GM21723 (cell line): ENCODE measurements around the gene RARA.
A peak's percentile ranks its signal among the peaks of the same experiment; 100 is the strongest.

Experiments used
- ATAC-seq: cut with Tn5 transposase; IDR thresholded peaks from one replicate; pipeline ENCODE4 v1.9.1; 2021; ENCODE audit warnings: mild to moderate bottlenecking, moderate library complexity; ENCODE audit not compliant: unreplicated experiment

RARA gene

DNA sequence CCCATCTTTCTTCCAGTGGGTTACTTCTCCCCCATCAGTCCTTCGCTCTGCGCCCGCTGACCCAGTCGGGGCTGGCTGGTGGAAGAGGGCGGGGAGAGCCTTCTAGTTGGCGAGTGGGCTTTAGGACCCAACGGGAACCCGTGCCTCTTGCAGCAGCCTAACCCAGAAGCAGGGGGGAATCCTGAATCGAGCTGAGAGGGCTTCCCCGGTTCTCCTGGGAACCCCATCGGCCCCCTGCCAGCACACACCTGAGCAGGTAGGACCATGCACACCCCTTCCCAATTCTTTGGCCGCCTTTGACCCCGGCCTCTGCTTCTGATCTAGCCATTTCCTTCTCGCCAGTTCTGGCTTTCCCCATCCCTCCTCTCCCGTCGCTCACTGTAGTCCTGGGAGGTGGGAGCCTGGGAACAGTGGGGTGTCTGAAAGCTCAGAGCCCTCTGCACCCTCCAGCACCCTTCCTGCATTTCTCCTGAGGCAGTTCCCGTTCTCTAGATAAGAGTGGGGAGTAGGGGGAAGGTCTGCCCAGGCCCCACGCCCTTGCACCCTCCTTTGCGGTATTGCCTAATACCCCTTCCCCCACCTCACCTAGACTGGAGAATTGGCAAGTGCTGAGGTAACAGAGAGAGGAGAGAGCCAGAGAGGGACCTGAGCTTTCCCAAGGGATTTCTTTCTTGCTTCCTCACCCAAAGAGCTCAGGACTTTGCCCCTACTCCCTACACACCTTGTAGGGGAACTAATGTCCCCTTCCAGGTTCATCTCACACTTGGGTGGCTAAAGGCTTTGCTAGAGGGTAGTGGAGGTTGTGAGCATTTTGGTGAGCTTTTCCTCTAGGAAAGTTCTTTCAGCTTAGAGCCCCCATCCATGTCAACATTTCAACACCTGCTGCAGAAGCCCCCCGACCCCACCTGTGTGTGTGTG is at the start of gene RARA:
TSS of gene RARA (plus strand) at position 150 of the 918 bp plus-strand sequence. CDS start 22,039 bp downstream, outside the sequence.
- no peak for ATAC-seq

- no peak for ATAC-seq
These were observed 49.5 kb upstream of the RARA start for GRCh38 chr17:40259505-40259904.

GRCh38 chr17:40260528-40260927 is 48.5 kb upstream of the RARA start:
- ATAC-seq = no peak

GRCh38 chr17:40264458-40265185 is 44.4 kb upstream of the RARA start:
- no peak for ATAC-seq

- no peak for ATAC-seq
These were observed 43.6 kb upstream of the RARA start for GRCh38 chr17:40265337-40265736.

GRCh38 chr17:40266882-40267281 is 42.1 kb upstream of the RARA start:
- ATAC-seq = no peak

DNA sequence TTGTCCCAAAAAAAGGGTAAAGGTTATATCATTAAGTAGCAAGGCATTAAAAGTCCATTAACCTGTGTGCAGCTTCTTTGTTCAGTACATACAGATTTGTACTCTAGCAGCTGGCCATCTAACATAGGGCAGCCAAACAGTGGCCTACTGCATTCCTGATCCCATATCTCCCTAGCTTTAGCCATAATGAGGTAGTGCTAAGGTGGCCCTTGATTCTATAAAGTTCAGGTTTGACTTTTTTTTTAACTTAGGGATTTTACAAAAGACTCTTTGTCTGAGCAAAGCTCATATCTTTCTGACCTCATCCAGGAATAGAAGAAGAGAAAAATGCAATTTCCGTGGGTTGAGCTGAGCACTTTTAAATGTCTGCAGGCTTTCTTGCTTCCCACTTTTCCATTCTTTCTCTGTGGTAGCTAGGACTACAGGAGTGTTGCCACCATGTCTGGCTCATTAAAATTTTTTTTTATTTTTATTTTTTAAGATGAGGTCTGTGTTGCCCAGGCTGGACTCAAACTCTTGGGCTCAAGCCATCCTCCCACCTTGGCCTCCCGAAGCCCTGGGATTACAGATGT is 40.8 kb upstream of the RARA start:
- ATAC-seq = no peak

DNA sequence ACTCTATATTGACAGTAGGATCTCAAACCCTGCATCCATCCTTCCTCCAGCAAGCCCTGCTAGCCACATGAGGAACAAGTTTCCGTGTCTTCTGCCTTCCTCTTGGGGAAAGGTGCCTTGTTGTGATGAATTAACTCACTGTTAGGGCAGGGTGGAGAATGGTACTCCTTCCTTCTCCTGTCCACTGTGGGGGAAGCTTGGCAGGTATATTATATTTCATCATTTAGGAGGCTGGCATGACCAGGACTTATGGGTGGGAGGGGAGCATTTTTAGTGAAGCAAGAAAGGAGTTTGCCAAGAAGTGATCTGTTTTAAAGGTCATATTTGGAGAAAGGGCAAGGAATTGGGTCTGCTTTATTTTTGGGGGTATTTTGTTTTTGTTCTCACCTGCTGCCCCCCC is 30.6 kb upstream of the RARA start:
- no peak for ATAC-seq

DNA sequence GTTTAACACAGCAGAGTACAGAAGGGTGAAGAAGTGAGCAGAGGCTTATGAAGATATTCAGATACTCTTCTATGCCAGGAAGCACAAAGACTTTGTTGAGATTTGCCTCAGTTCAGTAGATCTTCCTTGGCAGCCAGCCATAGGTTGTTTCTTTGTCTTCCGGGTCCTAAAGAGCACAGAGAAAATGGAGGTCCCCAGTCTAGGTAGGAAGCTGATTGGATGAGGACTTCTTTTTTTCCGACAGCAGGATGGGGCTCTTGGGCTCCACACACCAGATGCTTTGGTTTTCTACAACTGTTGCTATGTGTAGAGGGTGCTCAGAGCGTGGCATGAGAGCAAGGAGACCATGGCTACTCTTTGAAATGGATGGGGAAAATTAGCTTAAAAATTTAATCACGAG is 29.6 kb upstream of the RARA start:
- ATAC-seq = no peak

DNA sequence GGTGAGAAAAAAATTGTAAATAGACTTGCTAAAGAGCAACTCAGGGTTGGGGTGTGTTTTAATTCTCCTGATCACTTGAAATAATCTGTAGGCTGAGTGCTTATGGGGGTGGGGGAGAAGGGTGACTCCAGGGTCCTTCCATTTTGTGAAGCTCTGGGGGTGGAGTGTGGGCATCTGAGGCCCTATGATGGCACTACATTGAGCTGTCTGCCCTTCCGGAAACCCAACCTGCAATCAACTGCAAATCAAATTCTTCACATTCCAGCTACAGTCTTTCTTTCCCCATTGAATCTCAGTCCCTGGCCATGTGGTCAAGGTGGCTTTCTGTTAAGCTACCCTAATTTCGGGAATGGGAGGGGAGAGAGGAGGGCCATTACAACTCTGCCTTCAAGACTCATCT is 27.3 kb upstream of the RARA start:
- no peak for ATAC-seq

GRCh38 chr17:40283662-40284061 is 25.3 kb upstream of the RARA start:
- no peak for ATAC-seq

DNA sequence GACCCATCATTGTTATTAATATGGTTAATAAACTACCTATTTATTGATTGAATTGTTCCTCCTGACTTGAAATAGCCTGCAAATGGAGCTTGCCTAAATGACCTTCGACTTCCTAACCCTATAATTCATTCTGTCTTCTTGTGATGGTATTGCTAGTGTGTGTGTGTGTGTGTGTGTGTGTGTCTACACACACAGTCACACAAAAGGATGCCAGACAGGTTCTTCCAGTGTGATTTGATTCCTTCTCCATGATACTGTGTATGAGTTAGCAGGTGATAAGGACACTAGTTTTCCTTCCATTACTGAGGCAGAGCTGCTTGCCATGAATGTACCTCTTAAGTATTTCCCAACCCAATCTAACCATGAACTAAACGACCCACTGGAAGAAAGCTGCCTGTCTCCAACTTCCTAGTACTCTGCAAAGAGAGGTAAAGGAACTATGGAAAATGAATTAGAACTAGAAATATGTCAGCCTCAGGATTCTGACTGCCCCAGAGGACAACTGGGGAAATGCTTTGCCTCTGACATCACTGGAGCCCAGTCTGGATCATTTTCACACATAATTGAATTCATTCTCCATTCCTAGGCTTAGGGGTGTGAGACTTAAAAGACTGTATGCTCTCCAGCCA is 24.8 kb upstream of the RARA start:
- no peak for ATAC-seq

DNA sequence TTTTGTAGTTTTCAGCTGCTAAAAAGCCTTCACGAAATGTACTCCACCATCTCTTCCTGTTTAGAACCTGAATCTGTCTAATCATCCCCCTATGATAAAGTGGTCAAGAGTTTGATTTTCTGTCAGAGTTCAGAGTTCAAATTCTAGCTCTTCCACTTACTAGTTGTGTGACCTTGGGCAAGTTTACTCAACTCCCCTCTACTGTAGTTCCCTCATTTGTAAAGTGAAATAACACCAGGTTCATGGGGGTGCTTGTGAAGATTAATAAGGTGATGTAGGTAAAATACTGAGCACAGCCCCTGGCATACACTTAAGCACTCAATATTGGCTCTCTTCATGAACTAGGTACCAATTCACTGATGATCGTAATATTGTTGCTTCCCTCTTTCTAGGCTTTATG is 22.5 kb upstream of the RARA start:
- no peak for ATAC-seq

GRCh38 chr17:40287159-40287493 is 21.9 kb upstream of the RARA start:
- ATAC-seq = no peak

GRCh38 chr17:40287494-40288369 is 21.2 kb upstream of the RARA start, which contains the start of gene CDC6:
Gene CDC6 (plus strand): TSS chr17:40287879. CDS start chr17:40289421, 1,542 bp downstream.
- peak; percentile 88 for ATAC-seq

DNA sequence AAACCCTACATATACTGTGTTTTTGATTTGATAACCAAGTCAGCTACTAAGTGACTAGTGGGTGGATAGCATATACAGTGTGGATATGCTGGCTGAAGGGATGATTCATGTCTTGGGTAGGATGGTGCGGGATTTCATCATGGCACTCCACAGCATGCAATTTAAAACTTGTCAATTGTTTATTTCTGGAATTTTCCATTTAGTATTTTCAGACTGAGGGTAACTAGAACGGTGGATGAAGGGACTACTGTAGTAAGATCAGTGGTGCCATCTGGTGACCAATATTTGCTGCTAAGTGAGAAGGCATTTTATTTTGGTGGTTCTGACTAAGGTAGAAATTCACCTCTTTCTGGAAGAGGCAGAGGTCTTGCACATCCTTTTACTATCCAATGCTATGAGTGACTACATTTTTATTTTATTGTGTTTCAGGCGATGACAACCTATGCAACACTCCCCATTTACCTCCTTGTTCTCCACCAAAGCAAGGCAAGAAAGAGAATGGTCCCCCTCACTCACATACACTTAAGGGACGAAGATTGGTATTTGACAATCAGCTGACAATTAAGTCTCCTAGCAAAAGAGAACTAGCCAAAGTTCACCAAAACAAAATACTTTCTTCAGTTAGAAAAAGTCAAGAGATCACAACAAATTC is 18.2 kb upstream of the RARA start:
- no peak for ATAC-seq

GRCh38 chr17:40291281-40291664 is 17.7 kb upstream of the RARA start:
- no peak for ATAC-seq

DNA sequence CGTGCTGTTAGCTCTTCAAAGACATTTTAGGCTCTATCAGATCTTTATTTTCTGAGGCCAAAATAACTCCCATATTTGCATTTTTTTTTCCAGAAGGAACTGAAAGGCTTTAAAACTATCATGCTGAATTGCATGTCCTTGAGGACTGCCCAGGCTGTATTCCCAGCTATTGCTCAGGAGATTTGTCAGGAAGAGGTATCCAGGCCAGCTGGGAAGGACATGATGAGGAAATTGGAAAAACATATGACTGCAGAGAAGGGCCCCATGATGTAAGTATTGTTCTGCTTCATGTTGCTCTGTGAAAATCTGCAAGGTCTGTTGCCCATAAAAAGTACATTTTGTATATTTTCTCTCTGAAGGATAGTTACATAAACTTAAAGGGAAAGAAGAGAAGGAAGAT is 15.6 kb upstream of the RARA start:
- ATAC-seq = no peak

- no peak for ATAC-seq
These were observed 13.2 kb upstream of the RARA start for GRCh38 chr17:40295488-40296436.
